Aorta (tissue), 5 donors: ENCODE measurements around the gene TMEM242. TPM values are rescaled to one million over a fixed set of nuclear protein-coding genes. Genes with fewer than 3 reads are reported as not detected.
A peak's percentile ranks its signal among the peaks of the same experiment; 100 is the strongest.

ENCODE experiments used
- ATAC-seq: fragments of 200-7000 bp; cut with Tn5 transposase; one replicate; pipeline ENCODE4 v1.9.1; 2022; ENCODE audit warnings: moderate library complexity; ENCODE audit not compliant: low FRiP score
- DNase-seq, 2 donors: peaks; one replicate each; pipeline ENCODE4 v3.0.0-alpha.2; 2020
- H3K27ac ChIP-seq, 2 donors: one replicate each; pipeline ENCODE4 v1.5.1; 2013; ENCODE audit warnings: low read length in 2 of 2, mild to moderate bottlenecking in 2 of 2, moderate library complexity in 2 of 2, control low read depth in 1 of 2, inconsistent platforms in 1 of 2, low read depth in 1 of 2
- H3K27me3 ChIP-seq, 2 donors: one replicate each; pipeline ENCODE4 v1.6.1; 2013; ENCODE audit warnings: control low read depth in 1 of 2, low read length in 1 of 2, mild to moderate bottlenecking in 1 of 2, moderate library complexity in 1 of 2; ENCODE audit not compliant: insufficient read depth in 2 of 2, control insufficient read depth in 1 of 2
- H3K36me3 ChIP-seq, 2 donors: one replicate each; pipeline ENCODE4 v1.6.1; 2013; ENCODE audit warnings: control low read depth in 1 of 2, low read length in 1 of 2, mild to moderate bottlenecking in 1 of 2; ENCODE audit not compliant: insufficient read depth in 2 of 2, control insufficient read depth in 1 of 2
- H3K4me1 ChIP-seq, 2 donors: one replicate each; pipeline ENCODE4 v1.6.1; 2013; ENCODE audit warnings: low read length in 2 of 2, control low read depth in 1 of 2, mild to moderate bottlenecking in 1 of 2, moderate library complexity in 1 of 2; ENCODE audit not compliant: insufficient read depth in 2 of 2, control insufficient read depth in 1 of 2
- H3K4me3 ChIP-seq, 2 donors: one replicate each; pipeline ENCODE4 v1.5.1; 2013; ENCODE audit warnings: low read length in 2 of 2, control low read depth in 1 of 2, mild to moderate bottlenecking in 1 of 2
- H3K9me3 ChIP-seq: one replicate; pipeline ENCODE4 v1.6.1; 2013; ENCODE audit warnings: mild to moderate bottlenecking, low read length; ENCODE audit not compliant: control insufficient read depth
- WGBS, 2 donors: extraction: QIAGEN DNeasy Blood & Tissue Kit; methylation state at CpG; one replicate each; pipeline ENCODE4 v1.1.7; 2013; 5-methylcytosine and 5-hydroxymethylcytosine counted together
- intact Hi-C, 2 donors: fragments of 100-400 bp; cut with DNase I; formaldehyde crosslinking; loops; one replicate each; pipeline versions ENCODE4 v1.14.2 to v1.15.0; 2022
- polyA plus RNA-seq, 2 donors: library from polyadenylated mRNA; stranded (reverse); fragments of 200-250 nt; gene quantifications; one replicate each; pipeline ENCODE4 v1.2.3, GENCODE V29; 2013
- total RNA-seq, 2 donors: library from RNA; stranded (reverse); fragmentation: NEBNext Ultra II Directional; extraction: Animal tissue kit (Norgen Biotek cat#: 25700); gene quantifications; one replicate each; pipeline ENCODE4 v1.2.1, GENCODE V29; 2021
- donor health status: healthy with polysubstance abuse.
- donor health status: Bipolar disorder and iron deficiency.
- donor health status: DM: no; HTN: no; CAD: no.
- donor health status: DM: no; HTN: no; CAD: no.
- donor health status: DM: yes; HTN: yes; CAD: no.

The TMEM242 gene
- total and polyA plus RNA-seq, 4 donors = 12.0 to 17.5 (median 15.1) TPM

- no peaks in the 10 kb centered on the region for H3K9me3 ChIP-seq
- ATAC-seq = no peak
- no peak for DNase-seq
- WGBS, 2 donors = 94 to 99% methylated on average over 8 of the region's 8 CpGs
- no peak overlapping the region for H3K4me3 ChIP-seq
- H3K27ac ChIP-seq = no peak overlapping the region
- no peaks in the 10 kb centered on the region for H3K4me1 ChIP-seq
- H3K36me3 ChIP-seq = no peaks in the 10 kb centered on the region
- H3K27me3 ChIP-seq = no peaks in the 10 kb centered on the region
- intact Hi-C loops = no loop called here
Observed at GRCh38 chr6:157251586-157252247, 71.6 kb downstream of the TMEM242 start.

- H3K9me3 ChIP-seq = no peaks in the 10 kb centered on the region
- no peak overlapping the region for H3K27ac ChIP-seq
- peak in 1 of 2 donors; percentile 9 for DNase-seq
- intact Hi-C loops = no loop called here
- no peaks in the 10 kb centered on the region for H3K4me1 ChIP-seq
- H3K27me3 ChIP-seq = no peaks in the 10 kb centered on the region
- H3K36me3 ChIP-seq = no peaks in the 10 kb centered on the region
- ATAC-seq = no peak
- WGBS, 2 donors = 82 to 87% methylated on average over 8 of the region's 8 CpGs
- H3K4me3 ChIP-seq = no peak overlapping the region
Observed at GRCh38 chr6:157249826-157250225, 73.5 kb downstream of the TMEM242 start.

- WGBS, 2 donors = 81% methylated on average over 1 of the region's 1 CpG
- no peak for DNase-seq
- no peak for ATAC-seq
- no peaks in the 10 kb centered on the region for H3K27me3 ChIP-seq
- H3K4me3 ChIP-seq = no peak overlapping the region
- intact Hi-C loops = no loop called here
- no peak overlapping the region for H3K27ac ChIP-seq
- no peaks in the 10 kb centered on the region for H3K9me3 ChIP-seq
- no peaks in the 10 kb centered on the region for H3K36me3 ChIP-seq
- peaks cover 0 to 2% of the 10 kb centered on the region in 2 donors for H3K4me1 ChIP-seq
Observed at GRCh38 chr6:157248264-157248663, 75.1 kb downstream of the TMEM242 start.

GRCh38 chr6:157246771-157247484 is 76.4 kb downstream of the TMEM242 start:
- peak in 1 of 2 donors; percentile 18 for DNase-seq
- Histone ChIP-seq H3K4me3 (no peak overlapping the region), H3K27ac (peak overlapping the region in 1 of 2 donors; percentile 20), H3K27me3 (no peaks in the 10 kb centered on the region), H3K36me3 (no peaks in the 10 kb centered on the region), H3K4me1 (peaks cover 0 to 2% of the 10 kb centered on the region in 2 donors), H3K9me3 (no peaks in the 10 kb centered on the region)
- intact Hi-C loops = no loop called here
- WGBS, 2 donors = 92 to 94% methylated on average over 14 of the region's 14 CpGs
- no peak for ATAC-seq

- Histone ChIP-seq H3K9me3 (no peaks in the 10 kb centered on the region), H3K4me1 (peaks cover 0 to 2% of the 10 kb centered on the region in 2 donors), H3K27ac (peak overlapping the region; percentile 23 to 38), H3K36me3 (no peaks in the 10 kb centered on the region), H3K4me3 (no peak overlapping the region), H3K27me3 (no peaks in the 10 kb centered on the region)
- ATAC-seq (peak; percentile 37), DNase-seq (peak; percentile 49 to 70)
- intact Hi-C loops = no loop called here
- WGBS, 2 donors = 85 to 87% methylated on average over 21 of the region's 21 CpGs
Observed at GRCh38 chr6:157246048-157246630, 77.2 kb downstream of the TMEM242 start.

- Histone ChIP-seq H3K27ac (peak overlapping the region; percentile 38 to 55), H3K4me1 (peaks cover 0 to 2% of the 10 kb centered on the region in 2 donors), H3K27me3 (no peaks in the 10 kb centered on the region), H3K36me3 (no peaks in the 10 kb centered on the region), H3K4me3 (no peak overlapping the region), H3K9me3 (no peaks in the 10 kb centered on the region)
- DNase-seq (peak; percentile 24 to 52), ATAC-seq (no peak)
- 61 to 67% methylated on average over 13 of the region's 13 CpGs for WGBS, 2 donors
- intact Hi-C loops = no loop called here
Observed at GRCh38 chr6:157245436-157245835, 77.9 kb downstream of the TMEM242 start.

GRCh38 chr6:157244780-157245179 is 78.5 kb downstream of the TMEM242 start:
- intact Hi-C loops = no loop called here
- WGBS, 2 donors = 48 to 49% methylated on average over 4 of the region's 4 CpGs
- Histone ChIP-seq H3K9me3 (no peaks in the 10 kb centered on the region), H3K27ac (peak overlapping the region; percentile 38 to 55), H3K27me3 (no peaks in the 10 kb centered on the region), H3K4me1 (peaks cover 0 to 2% of the 10 kb centered on the region in 2 donors), H3K36me3 (no peaks in the 10 kb centered on the region), H3K4me3 (no peak overlapping the region)
- DNase-seq (peak; percentile 11 to 12), ATAC-seq (no peak)

GRCh38 chr6:157244175-157244574 is 79.1 kb downstream of the TMEM242 start:
- H3K4me1 ChIP-seq = peaks cover 0 to 2% of the 10 kb centered on the region in 2 donors

More at GRCh38 chr6:157244175-157244574, 79.1 kb downstream of the TMEM242 start:
- Histone ChIP-seq H3K4me3 (no peak overlapping the region), H3K36me3 (no peaks in the 10 kb centered on the region), H3K27me3 (no peaks in the 10 kb centered on the region), H3K27ac (peak overlapping the region; percentile 88 to 96), H3K9me3 (no peaks in the 10 kb centered on the region)
- peak; percentile 59 to 74 for DNase-seq
- ATAC-seq = no peak
- intact Hi-C loops = no loop called here
- 7% methylated on average over 4 of the region's 4 CpGs for WGBS, 2 donors
